ENCODE data around the gene TSHR. TPM values are rescaled to one million over a fixed set of nuclear protein-coding genes. Genes with fewer than 3 reads are reported as not detected.

Gene TSHR
- total RNA-seq, 1 experiment from 2014 or later: not detected

DNA sequence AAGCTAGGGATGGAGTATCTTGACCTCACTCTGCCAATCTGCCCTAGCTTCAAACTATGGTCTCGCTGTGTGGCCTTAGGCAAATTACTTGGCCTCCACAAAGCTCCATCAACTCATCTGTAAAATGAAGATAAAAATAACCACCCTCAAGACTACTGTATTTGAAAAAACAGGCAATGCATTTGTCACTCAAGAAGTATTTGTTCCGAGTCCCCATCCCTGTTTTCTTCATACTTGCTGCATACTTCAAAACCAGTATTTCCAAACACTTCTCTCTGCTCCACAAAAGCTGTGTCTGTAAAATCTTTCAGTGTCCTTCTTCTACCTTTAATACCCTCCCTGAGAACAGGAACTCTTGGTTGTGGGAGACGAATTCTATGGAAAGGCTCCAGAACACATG is 217.5 kb downstream of the TSHR start:
- H3K27ac Mint-ChIP-seq: no peak overlapping the region
- CTCF ChIA-PET: interaction anchor here (1.0 to 1.1 kb wide), 2 partner anchors 9 to 292 kb away, joined by 3 to 5 read pairs; no protein-coding TSS in a partner anchor

More for the DNA sequence above, 217.5 kb downstream of the TSHR start:
- peaks cover 6% of the 10 kb centered on the region for H3K4me1 Mint-ChIP-seq
- peaks cover 6% of the 10 kb centered on the region for H3K9me3 Mint-ChIP-seq
- TF ChIP-seq, protein P1, sequence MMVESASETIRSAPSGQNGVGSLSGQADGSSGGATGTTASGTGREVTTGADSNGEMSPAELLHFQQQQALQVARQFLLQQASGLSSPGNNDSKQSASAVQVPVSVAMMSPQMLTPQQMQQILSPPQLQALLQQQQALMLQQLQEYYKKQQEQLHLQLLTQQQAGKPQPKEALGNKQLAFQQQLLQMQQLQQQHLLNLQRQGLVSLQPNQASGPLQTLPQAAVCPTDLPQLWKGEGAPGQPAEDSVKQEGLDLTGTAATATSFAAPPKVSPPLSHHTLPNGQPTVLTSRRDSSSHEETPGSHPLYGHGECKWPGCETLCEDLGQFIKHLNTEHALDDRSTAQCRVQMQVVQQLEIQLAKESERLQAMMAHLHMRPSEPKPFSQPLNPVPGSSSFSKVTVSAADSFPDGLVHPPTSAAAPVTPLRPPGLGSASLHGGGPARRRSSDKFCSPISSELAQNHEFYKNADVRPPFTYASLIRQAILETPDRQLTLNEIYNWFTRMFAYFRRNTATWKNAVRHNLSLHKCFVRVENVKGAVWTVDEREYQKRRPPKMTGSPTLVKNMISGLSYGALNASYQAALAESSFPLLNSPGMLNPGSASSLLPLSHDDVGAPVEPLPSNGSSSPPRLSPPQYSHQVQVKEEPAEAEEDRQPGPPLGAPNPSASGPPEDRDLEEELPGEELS (CRISPR knock-in tag; IDR thresholded peaks at IDR 0.05): no peak
- TF ChIP-seq AR (CRISPR knock-in tag; IDR thresholded peaks at IDR 0.05): no peak
- TF ChIP-seq CREM (CRISPR knock-in tag; IDR thresholded peaks at IDR 0.05): no peak
- no peak for TF ChIP-seq GTF2I (CRISPR knock-in tag; conservative IDR thresholded peaks at IDR 0.05)
- TF ChIP-seq E2F4 (CRISPR knock-in tag; IDR thresholded peaks at IDR 0.05; ENCODE audit: borderline replicate concordance, low read depth): no peak
- no peak for TF ChIP-seq GRHL2 (CRISPR knock-in tag; IDR thresholded peaks at IDR 0.05; ENCODE audit: insufficient replicate concordance, severe bottlenecking)
- no peak for TF ChIP-seq KAT7 (CRISPR knock-in tag; IDR thresholded peaks at IDR 0.05; ENCODE audit: borderline replicate concordance)
- TF ChIP-seq FOXJ3 (CRISPR knock-in tag; IDR thresholded peaks at IDR 0.05; ENCODE audit: borderline replicate concordance): no peak
- TF ChIP-seq NFE2L1 (CRISPR knock-in tag; IDR thresholded peaks at IDR 0.05): no peak
- TF ChIP-seq, protein P2, sequence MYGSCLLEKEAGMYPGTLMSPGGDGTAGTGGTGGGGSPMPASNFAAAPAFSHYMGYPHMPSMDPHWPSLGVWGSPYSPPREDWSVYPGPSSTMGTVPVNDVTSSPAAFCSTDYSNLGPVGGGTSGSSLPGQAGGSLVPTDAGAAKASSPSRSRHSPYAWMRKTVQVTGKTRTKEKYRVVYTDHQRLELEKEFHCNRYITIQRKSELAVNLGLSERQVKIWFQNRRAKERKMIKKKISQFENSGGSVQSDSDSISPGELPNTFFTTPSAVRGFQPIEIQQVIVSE (CRISPR knock-in tag; IDR thresholded peaks at IDR 0.05; ENCODE audit: borderline replicate concordance): no peak
- no peak for TF ChIP-seq FOXK1 (CRISPR knock-in tag; IDR thresholded peaks at IDR 0.05)
- TF ChIP-seq, protein P3, sequence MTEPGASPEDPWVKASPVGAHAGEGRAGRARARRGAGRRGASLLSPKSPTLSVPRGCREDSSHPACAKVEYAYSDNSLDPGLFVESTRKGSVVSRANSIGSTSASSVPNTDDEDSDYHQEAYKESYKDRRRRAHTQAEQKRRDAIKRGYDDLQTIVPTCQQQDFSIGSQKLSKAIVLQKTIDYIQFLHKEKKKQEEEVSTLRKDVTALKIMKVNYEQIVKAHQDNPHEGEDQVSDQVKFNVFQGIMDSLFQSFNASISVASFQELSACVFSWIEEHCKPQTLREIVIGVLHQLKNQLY (CRISPR knock-in tag; IDR thresholded peaks at IDR 0.05): no peak
- no peak for TF ChIP-seq E2F1 (CRISPR knock-in tag; IDR thresholded peaks at IDR 0.05)
- no peak for TF ChIP-seq ZNF423 (CRISPR knock-in tag; IDR thresholded peaks at IDR 0.05)
- no peak for TF ChIP-seq CBFB (CRISPR knock-in tag; IDR thresholded peaks at IDR 0.05; ENCODE audit: low read depth)
- TF ChIP-seq ZNF396 (CRISPR knock-in tag; IDR thresholded peaks at IDR 0.05; ENCODE audit: borderline replicate concordance): no peak
- no peak for TF ChIP-seq CREB1 (CRISPR knock-in tag; IDR thresholded peaks at IDR 0.05)
- no peak for TF ChIP-seq SMAD3 (CRISPR knock-in tag; IDR thresholded peaks at IDR 0.05; ENCODE audit: borderline replicate concordance)
- no peak for TF ChIP-seq ETV6 (CRISPR knock-in tag; IDR thresholded peaks at IDR 0.05)
- no peaks in the 10 kb centered on the region; the same call in 1 of the 2 replicates for H3K27me3 Mint-ChIP-seq (ENCODE audit: low read depth)
- POLR2A ChIA-PET: interaction anchor here (0.7 kb wide), 1 partner anchor 46 kb away, joined by 4 read pairs; no protein-coding TSS in a partner anchor
- no peak overlapping the region for H3K4me3 Mint-ChIP-seq
- H3K36me3 Mint-ChIP-seq: no peaks in the 10 kb centered on the region
- DNase-seq (ENCODE audit: low spot score) (no peak), ATAC-seq (no peak)
